GM10266 (cell line): ENCODE results near the gene MTCL3.

Source experiments
- DNase-seq: peaks from one replicate; pipeline ENCODE4 v3.0.0; 2012; ENCODE audit errors: extremely low spot score
- CTCF ChIP-seq: IDR thresholded peaks from 2 replicates; pipeline ENCODE4 v1.5.1; 2012; ENCODE audit warnings: mild to moderate bottlenecking, low read depth; ENCODE audit not compliant: control insufficient read depth, insufficient read depth; ENCODE audit errors: missing control alignments

MTCL3 gene

GRCh38 chr6:127518710-127519468, at the start of gene MTCL3:
MTCL3 (minus strand) TSS chr6:127519335.
- no peak for DNase-seq
- no peak for TF ChIP-seq CTCF

GRCh38 chr6:127567476-127567875, 48.3 kb upstream of the MTCL3 start:
- TF ChIP-seq CTCF: no peak
- no peak for DNase-seq

GRCh38 chr6:127566651-127567050, 47.5 kb upstream of the MTCL3 start:
- TF ChIP-seq CTCF: no peak
- DNase-seq: no peak

GRCh38 chr6:127566119-127566518, 47.0 kb upstream of the MTCL3 start:
- no peak for DNase-seq
- no peak for TF ChIP-seq CTCF

GRCh38 chr6:127564761-127565160, 45.6 kb upstream of the MTCL3 start:
- no peak for DNase-seq
- no peak for TF ChIP-seq CTCF

GRCh38 chr6:127561660-127562059, 42.5 kb upstream of the MTCL3 start:
- no peak for DNase-seq
- TF ChIP-seq CTCF: no peak

- no peak for DNase-seq
- TF ChIP-seq CTCF: peak; percentile 48
Observed at GRCh38 chr6:127554435-127555006, 35.4 kb upstream of the MTCL3 start.
